Panc1 (cell line): ENCODE measurements around the gene PTK6.

Experiments used
- CTCF ChIP-seq: fragments of 450-650 bp; IDR thresholded peaks from 2 replicates; pipeline ENCODE4 v1.5.1; 2017; ENCODE audit warnings: mild to moderate bottlenecking
- POLR2AphosphoS5 ChIP-seq: IDR thresholded peaks from 2 replicates; pipeline ENCODE4 v1.6.1; 2012; ENCODE audit warnings: mild to moderate bottlenecking, low read depth, low read length, moderate library complexity

GRCh38 chr20:63570281-63571086 is 33.3 kb upstream of the PTK6 start:
- TF ChIP-seq CTCF = no peak
- TF ChIP-seq POLR2AphosphoS5 = no peak
